Immature natural killer cell (primary cell): ENCODE measurements around the gene RTN4RL1. TPM values are rescaled to one million over a fixed set of nuclear protein-coding genes. Genes with fewer than 3 reads are reported as not detected.

Experiments
- DNase-seq, 3 donors: peaks; one replicate each; pipeline ENCODE4 v3.0.0; 2022; ENCODE audit warnings: mixed read lengths in 1 of 3
- H3K27ac Mint-ChIP-seq, 6 donors: one replicate each; pipeline ENCODE4 v1.8.0; 2020; ENCODE audit warnings: mixed read lengths in 6 of 6, mild to moderate bottlenecking in 5 of 6, inconsistent platforms in 4 of 6, moderate library complexity in 3 of 6
- H3K27me3 Mint-ChIP-seq, 3 donors: one replicate each; pipeline ENCODE4 v1.8.0; 2020 to 2021; ENCODE audit warnings: low read depth in 3 of 3, mild to moderate bottlenecking in 3 of 3, mixed read lengths in 3 of 3, moderate library complexity in 3 of 3, inconsistent platforms in 1 of 3
- H3K36me3 Mint-ChIP-seq, 3 donors: one replicate each; pipeline ENCODE4 v1.8.0; 2020; ENCODE audit warnings: mixed read lengths in 3 of 3, inconsistent platforms in 2 of 3, mild to moderate bottlenecking in 2 of 3
- H3K4me1 Mint-ChIP-seq, 2 donors: one replicate each; pipeline ENCODE4 v1.8.0; 2020; ENCODE audit warnings: inconsistent platforms in 2 of 2, mild to moderate bottlenecking in 2 of 2, mixed read lengths in 2 of 2, moderate library complexity in 1 of 2
- H3K4me3 Mint-ChIP-seq, 5 donors: one replicate each; pipeline ENCODE4 v1.8.0; 2020; ENCODE audit warnings: mild to moderate bottlenecking in 5 of 5, mixed read lengths in 5 of 5, inconsistent platforms in 3 of 5, moderate library complexity in 3 of 5
- H3K9me3 Mint-ChIP-seq, 6 donors: one replicate each; pipeline ENCODE4 v1.8.0; 2020; ENCODE audit warnings: mild to moderate bottlenecking in 6 of 6, mixed read lengths in 6 of 6, inconsistent platforms in 4 of 6, moderate library complexity in 3 of 6
- polyA plus RNA-seq, 3 donors: library from polyadenylated mRNA; unstranded; fragments of 300-500 nt; fragmentation: Illumina TruSeq; gene quantifications; one replicate each; pipeline ENCODE4 v1.2.3, GENCODE V29; 2021

The RTN4RL1 gene
- polyA plus RNA-seq, 3 donors from 2014 or later: 0.37 TPM; not detected in 2

GRCh38 chr17:1942066-1942365, 83.1 kb downstream of the RTN4RL1 start:
- H3K9me3 Mint-ChIP-seq: no peaks in the 10 kb centered on the region
- no peak for DNase-seq
- peaks cover 1 to 2% (median 1%) of the 10 kb centered on the region in 3 donors for H3K27me3 Mint-ChIP-seq
- no peaks in the 10 kb centered on the region for H3K36me3 Mint-ChIP-seq
- H3K4me1 Mint-ChIP-seq: no peaks in the 10 kb centered on the region
- no peak overlapping the region for H3K4me3 Mint-ChIP-seq
- no peak overlapping the region for H3K27ac Mint-ChIP-seq

DNA sequence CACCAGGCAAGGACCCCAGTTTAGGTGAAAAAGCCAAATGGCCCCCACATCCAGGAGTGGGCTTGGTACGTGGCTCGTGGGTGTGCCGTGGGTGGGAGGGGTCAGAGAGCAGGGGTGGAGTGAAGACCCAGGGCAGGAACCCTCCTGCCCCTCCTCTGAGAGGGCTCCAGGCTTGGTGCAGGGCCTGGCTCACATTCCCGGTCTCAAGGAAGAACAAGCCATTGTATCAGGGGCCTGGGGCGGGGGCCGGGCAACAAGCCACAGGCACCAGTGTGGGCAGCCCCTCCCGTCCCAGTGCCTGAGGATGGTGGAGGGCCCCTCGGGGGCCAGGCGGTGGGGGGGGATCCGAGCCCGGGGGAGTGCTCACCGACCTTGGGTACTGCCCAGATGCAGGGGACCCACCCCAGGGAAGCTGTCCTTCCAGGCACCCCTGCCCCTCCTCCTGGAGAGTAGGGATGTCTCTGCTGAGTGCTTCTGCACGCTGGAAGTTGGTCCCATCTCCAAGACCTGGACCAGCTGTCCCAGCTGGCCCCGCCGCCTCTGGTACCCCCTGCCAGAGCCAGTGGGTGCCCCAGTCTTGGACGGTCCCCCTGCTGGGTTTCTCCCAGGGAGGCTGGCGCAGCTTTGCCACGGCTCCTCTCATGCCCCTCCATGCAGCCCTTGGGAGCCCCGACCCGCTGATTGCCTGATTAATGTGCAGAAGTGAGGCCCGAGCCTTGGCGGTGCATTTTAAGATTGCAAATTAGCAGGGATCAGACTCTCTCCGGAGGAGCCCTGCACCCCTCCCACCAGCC, 83.7 kb downstream of the RTN4RL1 start:
- no peak overlapping the region for H3K27ac Mint-ChIP-seq
- no peaks in the 10 kb centered on the region for H3K36me3 Mint-ChIP-seq
- DNase-seq: no peak
- no peaks in the 10 kb centered on the region for H3K9me3 Mint-ChIP-seq
- peaks cover 1 to 3% (median 2%) of the 10 kb centered on the region in 3 donors for H3K27me3 Mint-ChIP-seq
- no peaks in the 10 kb centered on the region for H3K4me1 Mint-ChIP-seq
- H3K4me3 Mint-ChIP-seq: no peak overlapping the region

GRCh38 chr17:1940810-1941185, 84.3 kb downstream of the RTN4RL1 start:
- H3K4me3 Mint-ChIP-seq: no peak overlapping the region
- no peaks in the 10 kb centered on the region for H3K4me1 Mint-ChIP-seq
- no peak for DNase-seq
- no peaks in the 10 kb centered on the region for H3K36me3 Mint-ChIP-seq
- no peak overlapping the region for H3K27ac Mint-ChIP-seq
- H3K9me3 Mint-ChIP-seq: no peaks in the 10 kb centered on the region
- peaks cover 1 to 3% (median 2%) of the 10 kb centered on the region in 3 donors for H3K27me3 Mint-ChIP-seq

DNA sequence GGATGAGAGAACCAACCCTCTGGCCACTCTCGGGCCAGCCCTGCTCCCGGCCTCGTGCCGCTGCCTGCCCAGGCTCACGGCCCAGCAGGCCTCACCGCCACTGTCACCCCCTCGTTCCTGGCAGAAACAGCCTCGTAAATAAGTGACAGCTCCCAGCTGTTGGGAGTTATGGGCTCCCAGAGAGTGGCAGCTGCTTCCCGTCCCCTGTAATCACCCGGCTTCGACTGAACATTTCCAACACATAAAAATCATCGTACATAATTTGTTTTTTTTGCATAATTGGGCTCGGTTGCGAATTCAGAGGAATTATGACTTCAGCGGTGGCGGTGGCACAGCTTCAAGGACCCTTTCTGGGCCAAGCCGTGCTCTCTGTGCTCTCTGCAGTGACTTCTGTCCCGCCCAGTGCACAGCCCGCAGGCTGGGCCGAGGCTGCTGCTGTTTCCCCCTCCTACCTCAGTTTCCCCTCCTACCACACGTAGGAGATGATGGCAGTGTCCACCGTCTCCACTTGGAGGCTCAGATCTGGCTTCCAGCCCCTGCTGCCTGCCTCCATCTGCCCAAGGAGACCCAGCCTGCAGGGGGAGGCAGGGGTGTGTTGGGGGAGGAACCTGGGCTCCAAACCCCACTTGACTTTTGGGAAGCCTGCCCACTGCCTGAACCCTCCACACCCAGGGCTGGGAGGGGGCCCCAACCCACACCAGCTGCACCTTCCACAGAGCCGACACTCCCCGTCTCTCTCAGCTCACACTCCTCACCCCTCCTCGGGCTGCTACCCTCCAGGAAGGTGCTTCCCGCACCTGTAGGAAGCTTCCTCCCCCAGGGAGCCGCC, 84.9 kb downstream of the RTN4RL1 start:
- no peaks in the 10 kb centered on the region for H3K4me1 Mint-ChIP-seq
- no peaks in the 10 kb centered on the region for H3K9me3 Mint-ChIP-seq
- no peak for DNase-seq
- H3K36me3 Mint-ChIP-seq: no peaks in the 10 kb centered on the region
- H3K4me3 Mint-ChIP-seq: no peak overlapping the region
- peaks cover 0 to 5% (median 3%) of the 10 kb centered on the region in 3 donors for H3K27me3 Mint-ChIP-seq
- no peak overlapping the region for H3K27ac Mint-ChIP-seq

DNA sequence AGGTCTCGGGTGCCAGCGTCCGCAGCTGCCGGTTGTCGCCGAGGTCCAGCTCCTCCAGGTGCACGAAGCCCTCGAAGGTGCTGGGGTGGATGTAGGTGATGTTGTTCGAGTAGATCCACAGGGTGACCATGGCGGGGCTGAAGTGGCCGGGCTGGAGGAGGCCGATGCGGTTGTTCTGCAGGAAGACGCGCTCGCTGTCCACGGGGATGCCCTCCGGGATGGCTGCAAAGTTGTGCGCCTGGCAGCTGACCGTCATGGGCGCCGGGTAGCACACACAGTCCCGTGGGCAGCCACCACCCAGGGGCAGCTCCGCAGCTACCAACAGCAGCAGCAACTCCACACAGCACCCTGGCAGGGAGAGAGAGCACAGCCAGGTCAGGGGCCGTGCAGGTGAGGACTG, 87.7 kb downstream of the RTN4RL1 start:
- no peak for DNase-seq
- no peaks in the 10 kb centered on the region for H3K9me3 Mint-ChIP-seq
- no peak overlapping the region for H3K4me3 Mint-ChIP-seq
- H3K27ac Mint-ChIP-seq: no peak overlapping the region
- no peaks in the 10 kb centered on the region for H3K36me3 Mint-ChIP-seq
- no peaks in the 10 kb centered on the region for H3K4me1 Mint-ChIP-seq
- peaks cover 0 to 4% (median 3%) of the 10 kb centered on the region in 3 donors for H3K27me3 Mint-ChIP-seq

GRCh38 chr17:1936766-1937165, 88.4 kb downstream of the RTN4RL1 start:
- Mint-ChIP-seq H3K27ac (no peak overlapping the region), H3K27me3 (peaks cover 0 to 4% (median 3%) of the 10 kb centered on the region in 3 donors), H3K36me3 (no peaks in the 10 kb centered on the region), H3K9me3 (no peaks in the 10 kb centered on the region), H3K4me3 (no peak overlapping the region), H3K4me1 (no peaks in the 10 kb centered on the region)
- DNase-seq: peak in 1 of 3 donors; percentile 4

DNA sequence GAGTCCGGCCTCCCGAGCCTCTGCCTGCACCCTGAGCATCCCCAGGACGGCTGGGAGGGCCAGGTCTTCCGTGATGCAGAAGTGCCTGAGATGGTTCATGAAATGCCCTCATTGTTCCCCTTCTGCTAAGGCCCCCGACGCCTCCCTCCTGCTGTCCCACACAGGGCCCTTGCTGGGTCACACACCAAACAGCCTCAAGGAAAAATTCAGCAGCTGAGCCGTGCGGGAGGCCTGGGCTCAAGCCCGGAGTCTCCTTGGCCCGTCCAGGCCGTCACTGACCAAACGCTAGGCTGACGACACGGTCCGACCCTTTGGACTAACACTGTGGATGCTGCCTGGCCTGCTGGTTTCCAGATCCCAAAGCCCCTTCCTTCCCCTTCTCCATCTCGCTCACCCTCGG, 90.2 kb downstream of the RTN4RL1 start:
- Mint-ChIP-seq H3K27me3 (peaks cover 3 to 4% (median 3%) of the 10 kb centered on the region in 3 donors), H3K9me3 (no peaks in the 10 kb centered on the region), H3K36me3 (no peaks in the 10 kb centered on the region), H3K4me3 (no peak overlapping the region), H3K27ac (no peak overlapping the region), H3K4me1 (no peaks in the 10 kb centered on the region)
- DNase-seq: no peak

GRCh38 chr17:1933875-1934715, 91.0 kb downstream of the RTN4RL1 start:
- no peaks in the 10 kb centered on the region for H3K9me3 Mint-ChIP-seq
- H3K27me3 Mint-ChIP-seq: peaks cover 3 to 5% (median 4%) of the 10 kb centered on the region in 3 donors
- no peak overlapping the region for H3K4me3 Mint-ChIP-seq
- H3K27ac Mint-ChIP-seq: no peak overlapping the region
- H3K36me3 Mint-ChIP-seq: no peaks in the 10 kb centered on the region
- no peak for DNase-seq
- no peaks in the 10 kb centered on the region for H3K4me1 Mint-ChIP-seq

- DNase-seq: no peak
- no peaks in the 10 kb centered on the region for H3K36me3 Mint-ChIP-seq
- no peak overlapping the region for H3K27ac Mint-ChIP-seq
- no peaks in the 10 kb centered on the region for H3K4me1 Mint-ChIP-seq
- H3K4me3 Mint-ChIP-seq: no peak overlapping the region
- no peaks in the 10 kb centered on the region for H3K9me3 Mint-ChIP-seq
- peaks cover 4 to 5% (median 4%) of the 10 kb centered on the region in 3 donors for H3K27me3 Mint-ChIP-seq
Observed at GRCh38 chr17:1931844-1932579, 93.1 kb downstream of the RTN4RL1 start.

- no peak overlapping the region for H3K4me3 Mint-ChIP-seq
- H3K27ac Mint-ChIP-seq: no peak overlapping the region
- DNase-seq: no peak
- peaks cover 2 to 4% (median 2%) of the 10 kb centered on the region in 3 donors for H3K27me3 Mint-ChIP-seq
- no peaks in the 10 kb centered on the region for H3K36me3 Mint-ChIP-seq
- no peaks in the 10 kb centered on the region for H3K4me1 Mint-ChIP-seq
- no peaks in the 10 kb centered on the region for H3K9me3 Mint-ChIP-seq
Observed at GRCh38 chr17:1930337-1930645, 94.8 kb downstream of the RTN4RL1 start.

GRCh38 chr17:1928976-1929375, 96.2 kb downstream of the RTN4RL1 start:
- no peak overlapping the region for H3K27ac Mint-ChIP-seq

DNA sequence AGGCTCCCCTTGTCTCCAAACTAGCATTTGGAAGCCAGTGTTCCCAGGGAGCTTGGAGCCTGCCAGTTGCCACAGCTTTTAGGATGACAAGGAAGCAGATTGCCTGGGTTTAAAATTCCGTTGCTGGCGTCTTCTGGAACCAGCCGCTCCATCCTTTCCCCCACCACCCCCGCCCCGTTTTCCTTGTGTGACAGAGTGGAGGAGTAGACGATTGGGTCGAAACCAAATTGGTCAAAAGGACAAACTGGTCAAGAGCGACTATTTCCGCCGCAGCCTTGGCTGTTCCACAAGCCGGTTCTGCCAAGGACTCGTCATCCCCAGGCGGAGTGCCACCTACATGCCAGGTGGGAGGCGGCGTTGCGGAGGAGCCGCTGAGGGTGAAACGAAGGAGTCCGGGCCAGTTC, 104.2 kb downstream of the RTN4RL1 start:
- Mint-ChIP-seq H3K36me3 (no peaks in the 10 kb centered on the region), H3K9me3 (no peaks in the 10 kb centered on the region), H3K4me3 (no peak overlapping the region)

More at GRCh38 chr17:1928976-1929375, 96.2 kb downstream of the RTN4RL1 start:
- Mint-ChIP-seq H3K9me3 (no peaks in the 10 kb centered on the region), H3K4me1 (no peaks in the 10 kb centered on the region), H3K27me3 (peaks cover 0 to 4% (median 2%) of the 10 kb centered on the region in 3 donors), H3K36me3 (no peaks in the 10 kb centered on the region), H3K4me3 (no peak overlapping the region)
- no peak for DNase-seq

DNA sequence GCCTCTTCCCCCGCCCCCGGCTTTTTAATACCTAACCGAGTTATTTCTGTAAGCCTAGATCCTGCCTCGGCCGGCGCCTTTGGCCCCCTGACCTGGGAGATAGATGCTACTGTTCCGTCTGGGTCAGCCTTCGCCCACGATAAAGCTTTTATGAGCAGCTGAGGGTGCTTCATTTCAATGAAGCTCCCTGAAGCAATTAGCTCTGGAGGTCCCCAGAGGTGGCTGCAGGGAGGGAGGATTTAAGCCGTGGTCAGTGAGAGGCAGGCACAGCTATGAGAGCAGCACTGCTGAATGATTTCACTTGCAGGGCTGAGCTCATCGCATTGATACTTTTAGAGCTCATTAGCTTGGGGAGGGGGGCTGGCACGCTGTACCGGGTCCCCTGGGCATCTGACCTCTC, 105.9 kb downstream of the RTN4RL1 start:
- no peaks in the 10 kb centered on the region for H3K4me1 Mint-ChIP-seq
- H3K27ac Mint-ChIP-seq: no peak overlapping the region
- H3K27me3 Mint-ChIP-seq: peaks cover 3 to 6% (median 4%) of the 10 kb centered on the region in 3 donors
- H3K9me3 Mint-ChIP-seq: no peaks in the 10 kb centered on the region
- no peaks in the 10 kb centered on the region for H3K36me3 Mint-ChIP-seq
- DNase-seq: no peak
- H3K4me3 Mint-ChIP-seq: no peak overlapping the region

More for the DNA sequence above, 104.2 kb downstream of the RTN4RL1 start:
- Mint-ChIP-seq H3K27ac (no peak overlapping the region), H3K4me1 (no peaks in the 10 kb centered on the region), H3K27me3 (peaks cover under 1 to 4% (median 2%) of the 10 kb centered on the region in 3 donors)
- DNase-seq: no peak
